ENCODE results near the gene SATB1.

- no peak for TF ChIP-seq EZH2 (IDR thresholded peaks at IDR 0.05; ENCODE audit: borderline replicate concordance, insufficient read depth, low read length, poor library complexity, severe bottlenecking)
- no peak for TF ChIP-seq CTCF (IDR thresholded peaks at IDR 0.05; ENCODE audit: poor library complexity, severe bottlenecking)
These were observed 38.8 kb downstream of the SATB1 start for GRCh38 chr3:18386274-18386890.
